SH-SY5Y (cell line): ENCODE data around the gene RHOBTB3.

Experiments
- GATA2 ChIP-seq: IDR thresholded peaks from 2 replicates; pipeline ENCODE4 v1.6.1; 2011; ENCODE audit warnings: mild to moderate bottlenecking, low read depth, low read length
- GATA3 ChIP-seq: IDR thresholded peaks from 2 replicates; pipeline ENCODE4 v1.6.1; 2011; ENCODE audit warnings: low read depth, mild to moderate bottlenecking, low read length, moderate library complexity

The RHOBTB3 gene

DNA sequence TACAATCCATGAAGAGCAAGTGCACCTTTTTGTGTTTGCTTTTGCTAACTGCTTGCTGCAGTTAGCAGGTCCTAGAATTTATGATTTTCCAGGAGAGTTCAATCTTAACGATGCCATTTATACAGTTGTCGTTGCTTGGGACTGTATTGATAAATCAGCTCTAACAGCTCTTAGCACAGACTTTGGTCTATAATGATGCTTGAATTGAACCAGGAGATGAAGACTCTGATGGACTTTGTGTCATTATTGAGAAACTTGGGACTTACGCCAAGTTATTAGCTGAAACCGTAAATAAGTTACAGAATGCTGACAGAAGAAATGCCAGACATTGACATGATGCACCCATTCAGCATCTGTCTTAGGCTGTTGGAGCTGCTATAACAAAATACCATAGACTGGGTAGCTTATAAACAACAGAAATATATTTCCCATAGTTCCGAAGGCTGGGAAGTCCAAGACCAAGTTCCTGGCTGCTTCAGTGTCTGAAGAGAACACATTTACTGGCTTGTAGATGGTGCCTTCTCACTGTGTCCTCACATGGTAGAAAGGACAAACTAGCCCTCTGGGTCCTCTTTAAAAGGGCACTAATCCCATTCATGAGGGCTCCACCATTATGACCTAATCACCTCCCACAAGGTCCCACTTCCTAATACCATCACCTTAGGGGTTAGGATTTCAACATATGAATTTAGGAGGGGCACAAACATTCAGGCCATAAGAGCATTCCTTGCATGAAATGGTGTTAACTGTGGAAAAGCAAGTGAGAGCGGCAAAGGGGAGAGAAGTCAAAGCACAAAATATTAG is 73.8 kb downstream of the RHOBTB3 start:
- TF ChIP-seq GATA2 = no peak

DNA sequence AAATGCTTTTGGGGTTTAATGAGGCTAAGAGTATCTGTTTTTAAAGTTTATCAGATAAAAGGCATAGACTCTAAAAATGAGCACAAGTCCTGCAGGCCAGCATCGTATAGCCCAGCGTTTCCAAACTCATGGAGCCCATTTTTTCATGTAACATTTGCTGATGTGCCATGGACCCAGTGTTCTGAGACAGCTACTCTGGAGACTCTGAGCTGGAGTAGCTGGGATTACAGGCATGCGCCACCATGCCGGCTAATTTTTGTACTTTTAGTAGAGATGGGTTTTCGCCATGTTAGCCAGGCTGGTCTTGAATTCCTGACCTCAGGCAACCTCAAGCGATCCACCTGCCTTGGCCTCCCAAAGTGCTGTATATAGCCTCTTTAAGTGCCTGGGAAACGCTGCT is 75.6 kb downstream of the RHOBTB3 start:
- TF ChIP-seq GATA3 = no peak
- no peak for TF ChIP-seq GATA2

DNA sequence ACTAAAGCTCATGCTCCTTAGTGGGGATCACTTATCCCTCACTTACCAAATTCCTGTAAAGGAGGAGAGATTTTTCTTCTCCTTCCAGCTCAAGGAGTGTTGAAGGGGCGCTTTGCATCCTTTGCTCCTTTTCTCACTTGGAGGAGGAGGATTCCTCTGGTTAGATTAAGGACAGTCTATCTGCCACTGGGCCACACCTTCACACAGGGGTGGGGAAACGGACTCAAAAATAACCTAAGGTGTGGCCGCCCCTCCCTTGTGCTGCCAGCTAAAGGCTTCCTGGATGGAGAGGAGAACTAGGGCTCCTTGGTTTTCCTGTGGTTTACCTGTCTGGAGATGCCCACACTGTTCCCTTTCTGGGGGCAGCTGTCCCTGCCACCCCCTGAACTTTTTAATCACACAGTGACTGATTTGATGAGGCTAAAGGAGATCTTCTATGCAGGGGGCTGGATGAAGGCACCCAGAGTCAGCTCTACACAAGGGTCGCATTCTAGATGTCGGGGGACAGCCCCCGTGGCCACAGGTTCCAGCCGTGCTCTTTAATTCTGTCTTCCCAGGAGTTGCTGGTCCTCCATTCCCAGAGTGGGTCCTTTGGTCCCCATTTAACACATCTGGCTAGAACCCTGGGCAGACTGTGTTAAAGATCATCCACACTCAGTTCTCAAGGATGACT is 77.0 kb downstream of the RHOBTB3 start:
- TF ChIP-seq GATA3 (no peak), GATA2 (no peak)

DNA sequence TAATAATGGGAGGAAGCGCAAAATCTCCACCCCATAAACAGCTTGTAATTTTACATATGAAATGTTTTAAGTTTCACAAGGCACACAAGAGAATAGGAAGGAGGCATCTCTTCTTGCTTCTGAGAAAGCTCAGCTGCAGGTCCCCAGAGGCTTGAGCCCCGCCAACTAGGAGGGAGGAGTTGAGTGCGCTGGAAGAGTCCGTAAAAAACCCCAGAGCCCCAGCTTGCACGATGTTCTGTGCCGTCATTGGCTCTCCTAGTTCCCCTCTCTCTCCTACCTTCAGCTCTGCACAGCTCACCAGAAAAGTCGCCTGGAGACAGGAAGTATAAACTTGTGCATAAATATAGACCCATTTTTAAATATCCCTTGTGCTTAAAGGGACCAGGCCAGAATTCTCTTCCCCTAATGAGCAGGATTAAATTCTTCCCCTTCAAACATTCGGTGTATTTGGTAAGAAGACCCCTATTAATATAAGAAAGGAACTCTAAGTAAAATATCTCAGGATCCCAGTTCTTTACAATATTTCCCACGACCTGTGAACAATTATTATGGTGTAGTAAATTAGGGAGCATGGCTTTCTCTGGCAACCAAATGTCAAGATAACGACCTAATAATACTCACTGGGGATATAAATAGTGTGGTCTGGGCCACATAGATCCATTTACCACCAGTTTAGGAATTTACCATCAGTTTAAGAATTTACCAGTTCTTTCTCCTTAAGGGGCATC is 77.7 kb downstream of the RHOBTB3 start:
- TF ChIP-seq GATA2 = no peak
- TF ChIP-seq GATA3 = no peak

DNA sequence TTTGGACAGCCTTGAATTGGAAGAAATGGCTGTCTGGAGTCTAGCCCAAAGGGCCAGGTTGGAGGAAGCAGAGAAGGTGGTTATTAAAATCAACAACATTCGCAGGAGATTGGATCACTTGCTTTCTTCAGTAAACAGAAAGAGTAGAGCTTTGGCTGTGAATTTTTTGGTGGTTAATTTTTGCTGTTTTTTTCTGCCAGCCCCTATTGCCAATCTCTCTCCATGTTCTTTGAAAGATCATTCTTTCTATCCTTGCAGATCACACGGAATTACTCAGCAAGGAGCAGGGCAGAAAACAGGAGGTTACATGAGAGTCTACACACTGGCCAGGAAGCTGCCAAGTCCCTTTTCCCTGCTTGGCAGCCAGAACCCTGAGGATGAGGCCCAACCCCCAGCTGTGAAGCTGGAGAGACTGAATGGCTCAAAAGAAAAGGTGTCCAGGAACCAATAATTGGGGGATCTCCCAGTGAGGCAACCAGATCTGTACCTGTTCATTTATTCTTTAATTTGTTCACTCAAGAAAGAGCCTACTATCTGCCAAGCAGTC is 78.4 kb downstream of the RHOBTB3 start:
- no peak for TF ChIP-seq GATA3
- no peak for TF ChIP-seq GATA2

DNA sequence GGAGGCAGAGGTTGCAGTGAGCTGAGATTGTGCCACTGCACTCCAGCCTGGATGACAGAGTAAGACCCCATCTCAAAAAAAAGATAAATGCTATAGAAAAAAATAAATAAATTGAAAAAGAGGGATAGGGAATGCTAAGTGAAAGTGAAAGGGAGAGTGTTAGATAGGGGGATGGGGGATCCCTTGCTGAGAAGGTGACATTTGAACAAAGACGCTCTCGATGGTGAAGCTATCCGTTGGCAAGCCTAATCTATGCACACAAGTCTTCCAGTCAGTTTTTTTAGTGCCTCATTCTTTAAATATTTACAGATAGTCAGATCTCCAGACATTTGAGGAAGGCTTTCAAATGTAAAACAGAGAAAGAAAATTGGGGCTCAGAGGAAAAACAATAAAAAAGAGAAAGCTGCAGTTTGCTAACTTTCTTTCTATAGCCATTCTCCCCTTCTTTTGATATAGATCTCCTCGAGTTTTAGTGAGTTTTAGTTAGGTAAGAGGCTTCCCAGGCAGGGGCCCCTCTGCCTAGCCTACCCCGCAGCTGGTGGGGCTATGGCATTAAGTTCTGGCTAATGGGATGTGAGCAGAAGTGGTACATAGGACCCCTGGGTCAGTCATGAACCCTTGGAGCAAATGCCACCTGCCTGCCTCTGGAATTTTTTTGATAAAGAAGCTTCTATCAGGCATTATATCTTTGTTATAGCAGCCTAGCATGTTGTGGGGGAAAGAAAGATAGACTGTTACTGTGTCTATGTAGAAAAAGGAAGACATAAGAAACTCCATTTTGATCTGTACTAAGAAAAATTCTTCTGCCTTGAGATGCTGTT is 79.4 kb downstream of the RHOBTB3 start:
- no peak for TF ChIP-seq GATA3
- no peak for TF ChIP-seq GATA2

DNA sequence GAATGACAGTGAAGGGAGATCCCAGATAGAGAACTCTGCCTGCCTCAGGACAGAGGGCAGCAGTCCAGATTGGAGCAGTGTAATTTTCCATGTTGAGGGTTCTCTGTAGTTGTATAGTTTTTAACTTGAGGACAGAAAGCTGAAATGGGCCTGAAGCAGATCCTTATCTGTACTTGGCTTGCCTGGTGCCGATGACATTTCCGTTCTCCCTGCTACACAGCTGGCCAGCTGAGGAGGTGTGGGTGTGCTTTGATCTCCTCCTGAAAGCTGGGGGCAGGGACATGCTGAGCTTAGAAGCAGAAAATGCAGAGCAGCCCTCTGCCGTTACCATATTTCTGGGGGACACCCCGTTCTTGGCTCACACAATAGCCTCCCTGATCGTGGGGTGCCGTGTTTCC is 80.9 kb downstream of the RHOBTB3 start:
- TF ChIP-seq GATA2 (peak; percentile 86), GATA3 (peak; percentile 38; the same call in 1 of the 2 replicates)

DNA sequence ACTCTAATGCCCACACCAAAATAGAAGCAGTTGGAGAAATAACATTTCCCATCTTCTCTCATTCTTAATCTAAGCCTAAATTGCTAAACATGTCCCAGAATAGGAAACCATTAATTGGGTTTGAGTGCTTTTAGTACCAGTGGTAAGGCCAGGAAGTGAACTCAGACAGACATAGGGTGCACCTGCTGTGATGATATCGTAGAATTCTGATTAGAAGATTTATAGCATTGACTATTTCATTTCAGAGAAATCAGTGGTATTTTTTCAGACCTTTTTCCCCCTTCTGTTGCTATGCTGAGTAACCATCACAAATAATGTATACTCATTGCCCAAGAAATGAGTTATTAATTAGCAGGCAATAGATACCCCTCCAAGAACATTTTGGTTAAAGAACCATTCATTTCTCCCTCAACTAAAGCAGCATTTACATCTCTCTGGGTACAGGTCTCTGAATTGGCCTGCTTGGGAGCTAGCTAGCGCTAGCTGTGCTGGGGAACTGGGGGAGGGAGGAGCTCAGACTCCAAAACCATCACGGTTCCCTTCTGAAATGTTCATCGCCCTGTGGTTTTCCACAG is 84.1 kb downstream of the RHOBTB3 start:
- TF ChIP-seq GATA2 = no peak
- no peak for TF ChIP-seq GATA3

DNA sequence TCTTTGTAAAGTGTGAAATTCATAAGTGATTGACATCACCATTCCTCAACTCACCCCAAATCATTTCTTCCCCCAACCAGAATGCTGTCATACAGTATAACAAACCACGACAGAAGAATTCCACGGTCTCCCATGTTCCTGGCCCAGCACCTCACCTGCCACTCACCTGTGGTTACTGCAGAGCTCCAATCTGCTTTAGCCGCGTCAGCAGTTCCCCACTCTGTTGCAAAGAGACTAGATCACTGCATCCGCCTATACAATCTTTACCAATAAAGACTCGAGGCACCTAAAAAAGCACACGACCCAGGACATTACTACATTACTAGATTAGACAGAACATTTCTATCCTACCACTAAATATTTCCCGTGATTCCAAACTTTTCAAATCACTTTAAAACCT is 85.2 kb downstream of the RHOBTB3 start:
- no peak for TF ChIP-seq GATA3
- TF ChIP-seq GATA2 = no peak

DNA sequence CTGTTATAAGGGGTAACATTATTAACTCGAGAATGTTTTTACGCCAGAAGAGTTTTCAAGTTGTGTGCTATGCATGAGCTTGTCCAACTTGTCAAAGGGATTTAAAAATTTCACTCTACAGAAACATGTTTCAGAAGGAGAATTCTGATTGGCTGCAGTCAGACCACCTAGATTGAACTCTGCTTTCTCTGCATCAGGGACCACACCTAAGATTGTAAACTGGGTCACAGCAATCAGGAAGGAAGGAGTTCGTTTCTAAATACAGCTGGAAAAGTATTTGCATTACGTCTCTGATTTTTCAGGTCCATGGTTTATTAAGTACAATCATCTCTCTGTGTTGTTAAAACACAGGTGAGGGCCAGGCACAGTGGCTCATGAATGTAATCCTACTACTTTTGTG is 85.6 kb downstream of the RHOBTB3 start:
- no peak for TF ChIP-seq GATA2

DNA sequence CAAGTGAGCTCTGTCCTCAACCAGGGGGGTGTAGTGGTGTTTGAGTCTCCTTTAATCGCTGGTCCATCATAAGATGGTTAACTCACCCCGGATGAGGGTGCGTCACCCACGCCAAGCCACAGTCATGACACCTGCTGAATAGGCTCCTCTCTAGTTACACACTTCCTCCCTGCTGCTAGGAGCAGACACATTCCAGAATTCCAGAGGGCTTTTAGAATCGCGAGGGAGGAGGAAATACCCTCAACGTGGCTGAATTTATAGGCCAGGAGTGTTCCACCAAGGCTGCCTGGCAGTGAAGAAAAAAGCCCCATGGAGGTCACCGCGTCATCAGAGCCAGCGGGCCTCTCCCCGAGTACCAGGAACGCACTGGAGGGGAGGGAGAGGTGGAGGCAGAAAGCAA is 86.3 kb downstream of the RHOBTB3 start:
- TF ChIP-seq GATA3 (no peak), GATA2 (no peak)

DNA sequence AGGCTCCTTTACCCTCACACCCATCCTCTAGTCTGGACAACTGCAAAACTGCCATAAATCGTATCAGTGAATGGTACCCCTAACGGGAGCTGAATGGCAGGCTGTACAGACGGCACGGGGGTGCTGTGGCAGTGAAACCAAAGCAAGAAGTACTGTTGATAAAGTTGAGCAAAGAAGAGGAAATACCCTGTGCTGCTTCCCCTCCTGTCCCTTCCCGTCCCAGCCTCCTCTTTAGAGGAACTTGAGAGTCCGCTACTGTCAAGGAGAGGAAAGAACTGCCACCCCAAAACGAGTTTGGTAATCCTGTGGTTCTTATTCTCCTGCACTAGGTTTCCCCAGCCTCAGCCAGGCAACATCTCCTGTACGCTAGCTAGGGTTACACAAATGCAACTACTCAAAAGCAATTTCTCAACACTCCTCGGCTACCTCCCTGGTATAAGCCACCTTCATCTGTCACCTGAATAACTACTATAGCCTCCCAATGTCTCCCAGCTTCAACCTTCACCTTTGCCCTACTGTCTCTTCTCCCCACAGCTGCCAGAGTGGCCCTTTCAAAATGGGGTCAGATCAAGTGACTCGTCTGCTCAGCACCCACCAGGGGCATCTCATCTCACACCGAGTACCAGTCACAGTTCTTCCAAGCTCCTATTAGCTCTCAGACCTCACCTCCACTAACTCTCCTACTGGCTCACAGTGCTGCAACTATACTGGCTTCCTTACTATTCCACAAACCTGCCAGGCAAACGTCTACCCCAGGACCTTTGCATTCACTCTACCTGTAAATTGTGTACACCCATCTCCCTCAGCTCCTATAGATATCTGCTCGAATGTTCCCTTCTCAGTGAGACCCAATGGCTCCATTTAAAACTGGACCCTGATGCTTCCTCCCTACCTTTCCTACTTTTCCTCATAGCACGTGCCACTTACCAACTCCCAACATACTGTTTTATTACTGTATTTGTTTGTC is 87.3 kb downstream of the RHOBTB3 start:
- no peak for TF ChIP-seq GATA3
- TF ChIP-seq GATA2 = no peak
